Mesendoderm (in vitro differentiated cells): ENCODE measurements around the gene MYL11.

Experiments
- DNase-seq: peaks from one replicate; pipeline ENCODE4 v3.0.0; 2013
- H2AK5ac ChIP-seq: 2 replicates; pipeline ENCODE4 v1.6.1; 2013; ENCODE audit warnings: low read length, inconsistent platforms
- H2BK120ac ChIP-seq: 2 replicates; pipeline ENCODE4 v1.6.1; 2013; ENCODE audit warnings: low read depth, mild to moderate bottlenecking, low read length, moderate library complexity, mixed read lengths
- H2BK15ac ChIP-seq: replicated peaks from 2 replicates; pipeline ENCODE4 v1.6.1; 2013; ENCODE audit warnings: low read depth, mild to moderate bottlenecking, moderate library complexity
- H2BK5ac ChIP-seq: 2 replicates; pipeline ENCODE4 v1.6.1; 2013; ENCODE audit warnings: low read length, inconsistent platforms
- H3K18ac ChIP-seq: 2 replicates; pipeline ENCODE4 v1.6.1; 2013; ENCODE audit warnings: mild to moderate bottlenecking, low read length, mixed read lengths
- H3K23ac ChIP-seq: one replicate; pipeline ENCODE4 v1.6.1; 2013; ENCODE audit warnings: low read length
- H3K27ac ChIP-seq: 2 replicates; pipeline ENCODE4 v1.5.1; 2013; ENCODE audit warnings: low read depth, mild to moderate bottlenecking, inconsistent platforms, low read length, moderate library complexity
- H3K27me3 ChIP-seq: 2 replicates; pipeline ENCODE4 v1.6.1; 2013; ENCODE audit warnings: low read length, control low read depth, mild to moderate bottlenecking, inconsistent platforms; ENCODE audit not compliant: insufficient read depth, poor library complexity
- H3K36me3 ChIP-seq: 2 replicates; pipeline ENCODE4 v1.6.1; 2013; ENCODE audit warnings: low read length, inconsistent platforms; ENCODE audit not compliant: control insufficient read depth, insufficient read depth
- H3K4ac ChIP-seq: one replicate; pipeline ENCODE4 v1.6.1; 2013; ENCODE audit warnings: low read depth, mild to moderate bottlenecking, low read length, moderate library complexity
- H3K4me1 ChIP-seq: 2 replicates; pipeline ENCODE4 v1.6.1; 2013; ENCODE audit warnings: low read depth, low read length, inconsistent platforms; ENCODE audit not compliant: control insufficient read depth
- H3K4me2 ChIP-seq: 2 replicates; pipeline ENCODE4 v1.6.1; 2013; ENCODE audit warnings: low read length
- H3K4me3 ChIP-seq: 2 replicates; pipeline ENCODE4 v1.5.1; 2013; ENCODE audit warnings: mild to moderate bottlenecking, low read length
- H3K56ac ChIP-seq: one replicate; pipeline ENCODE4 v1.6.1; 2013; ENCODE audit warnings: low read length
- H3K79me1 ChIP-seq: 2 replicates; pipeline ENCODE4 v1.6.1; 2013; ENCODE audit warnings: low read length, inconsistent platforms
- H3K79me2 ChIP-seq: 2 replicates; pipeline ENCODE4 v1.6.1; 2013; ENCODE audit warnings: mild to moderate bottlenecking, low read length; ENCODE audit not compliant: control insufficient read depth, insufficient read depth
- H3K9ac ChIP-seq: 2 replicates; pipeline ENCODE4 v1.6.1; 2013; ENCODE audit warnings: low read length, inconsistent platforms
- H4K5ac ChIP-seq: one replicate; pipeline ENCODE4 v1.6.1; 2013; ENCODE audit warnings: low read length
- H4K8ac ChIP-seq: one replicate; pipeline ENCODE4 v1.6.1; 2013; ENCODE audit warnings: low read depth, mild to moderate bottlenecking, control low read depth, low read length, moderate library complexity
- WGBS: extraction: QIAGEN DNeasy Blood & Tissue Kit; methylation state at CpG from one replicate; pipeline ENCODE4 v1.1.7; 2013; ENCODE audit warnings: low lambda C conversion rate, missing lambda C conversion rate; ENCODE audit not compliant: insufficient coverage; ENCODE audit errors: extremely low coverage; 5-methylcytosine and 5-hydroxymethylcytosine counted together

Gene MYL11

GRCh38 chr16:30380072-30380802, 5.6 kb downstream of the MYL11 start:
- Histone ChIP-seq H3K4me2 (no peak overlapping the region), H3K4me3 (no peak overlapping the region), H2AK5ac (no peak overlapping the region), H3K36me3 (no peaks in the 10 kb centered on the region), H4K5ac (no peak overlapping the region), H2BK5ac (no peak overlapping the region), H3K27ac (no peak overlapping the region), H3K79me1 (no peaks in the 10 kb centered on the region), H2BK15ac (no peak overlapping the region), H3K56ac (no peak overlapping the region), H3K18ac (no peak overlapping the region), H4K8ac (no peak overlapping the region), H3K9ac (no peak overlapping the region), H3K27me3 (no peaks in the 10 kb centered on the region), H3K4me1 (peaks cover 3% of the 10 kb centered on the region), H3K23ac (no peak overlapping the region), H3K79me2 (no peaks in the 10 kb centered on the region), H2BK120ac (no peak overlapping the region), H3K4ac (no peak overlapping the region)
- DNase-seq: no peak
- WGBS: no CpG with 5 or more reads among the region's 4 CpGs

DNA sequence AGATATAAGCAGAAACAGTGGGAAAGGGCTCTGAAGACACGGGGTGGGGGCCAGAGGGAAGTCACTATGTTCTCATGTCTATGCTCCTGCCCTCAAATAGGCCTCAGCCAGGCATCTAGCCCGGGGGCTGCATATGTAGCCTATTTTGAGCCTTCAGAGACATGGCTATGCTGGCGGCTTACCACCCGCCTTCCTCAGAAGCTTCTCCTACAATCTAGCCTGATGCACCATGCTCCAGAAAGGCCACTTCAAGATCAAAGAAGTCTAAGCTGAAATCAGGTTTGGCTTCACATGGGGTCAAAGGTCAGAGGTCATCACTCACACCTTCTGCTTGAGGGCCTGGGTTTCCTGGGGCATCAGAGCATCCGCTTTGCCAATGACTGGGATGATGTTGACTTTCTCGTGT, 6.2 kb downstream of the MYL11 start:
- Histone ChIP-seq H2BK15ac (no peak overlapping the region), H3K79me2 (no peaks in the 10 kb centered on the region), H2AK5ac (no peak overlapping the region), H3K4me1 (peaks cover 3% of the 10 kb centered on the region), H3K27ac (no peak overlapping the region), H3K79me1 (no peaks in the 10 kb centered on the region), H3K9ac (no peak overlapping the region), H3K18ac (no peak overlapping the region), H3K4ac (no peak overlapping the region), H3K4me2 (no peak overlapping the region), H3K27me3 (no peaks in the 10 kb centered on the region), H4K8ac (no peak overlapping the region), H2BK5ac (no peak overlapping the region), H3K23ac (no peak overlapping the region), H2BK120ac (no peak overlapping the region), H3K36me3 (no peaks in the 10 kb centered on the region), H3K4me3 (no peak overlapping the region), H3K56ac (no peak overlapping the region), H4K5ac (no peak overlapping the region)
- DNase-seq: no peak
- no CpG with 5 or more reads among the region's 6 CpGs for WGBS

DNA sequence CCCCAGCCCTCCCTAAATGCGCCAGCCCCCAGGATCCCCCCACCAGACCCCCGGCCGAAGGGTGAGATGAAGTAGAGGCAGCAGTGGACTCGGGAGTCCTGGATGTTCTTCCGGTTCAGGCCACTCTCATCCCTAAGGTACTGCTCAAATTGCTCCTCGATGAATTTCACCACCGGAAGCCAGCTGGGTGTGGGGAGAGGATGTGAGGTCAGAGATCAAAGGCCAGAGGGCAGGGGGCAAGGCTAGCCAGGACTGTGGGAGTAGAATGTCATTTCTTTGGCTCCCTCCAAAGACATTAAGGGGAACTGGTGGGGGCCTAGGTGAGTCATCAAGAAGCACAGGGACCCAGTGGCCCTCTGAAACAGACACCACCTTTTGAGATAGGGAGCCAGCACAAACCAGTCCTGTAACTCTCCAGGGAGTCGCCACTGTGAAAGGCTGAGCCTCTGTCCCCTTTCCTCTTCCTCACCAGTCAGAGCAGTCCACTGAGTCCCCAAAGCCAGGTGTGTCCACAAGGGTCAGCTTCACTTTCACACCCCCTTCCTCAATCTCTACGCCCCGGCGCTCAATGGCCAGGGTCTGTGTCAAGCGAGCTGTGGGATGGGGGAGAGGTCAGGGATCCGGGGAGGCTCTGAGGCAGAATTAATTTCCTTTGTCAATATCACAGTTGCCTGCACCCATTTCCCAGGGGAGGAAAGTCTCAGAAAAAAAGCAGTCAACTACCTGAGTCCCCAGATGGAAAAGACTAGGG, 6.9 kb downstream of the MYL11 start:
- no CpG with 5 or more reads among the region's 13 CpGs for WGBS
- H3K27me3 ChIP-seq: no peaks in the 10 kb centered on the region
- no peak overlapping the region for H4K5ac ChIP-seq
- no peak overlapping the region for H2BK120ac ChIP-seq
- no peaks in the 10 kb centered on the region for H3K79me1 ChIP-seq
- no peak for DNase-seq
- H2BK15ac ChIP-seq: no peak overlapping the region
- H3K4ac ChIP-seq: no peak overlapping the region
- peak overlapping the region; percentile 25 for H3K56ac ChIP-seq
- H3K4me1 ChIP-seq: peaks cover 3% of the 10 kb centered on the region
- H3K79me2 ChIP-seq: no peaks in the 10 kb centered on the region
- no peak overlapping the region for H2AK5ac ChIP-seq
- no peak overlapping the region for H3K4me2 ChIP-seq
- no peak overlapping the region for H3K27ac ChIP-seq
- H2BK5ac ChIP-seq: no peak overlapping the region
- no peak overlapping the region for H3K9ac ChIP-seq
- H3K4me3 ChIP-seq: no peak overlapping the region
- no peak overlapping the region for H3K18ac ChIP-seq
- H3K36me3 ChIP-seq: no peaks in the 10 kb centered on the region
- no peak overlapping the region for H3K23ac ChIP-seq
- no peak overlapping the region for H4K8ac ChIP-seq

GRCh38 chr16:30382111-30382881, 7.7 kb downstream of the MYL11 start, which contains the start of gene SEPTIN1:
TSS of gene SEPTIN1 (minus strand) at chr16:30382561. CDS start at chr16:30382542, 19 bp downstream.
- Histone ChIP-seq H3K4me2 (no peak within 1 kb of the TSS), H2AK5ac (no peak within 1 kb of the TSS), H3K9ac (no peak within 1 kb of the TSS), H3K4ac (no peak within 1 kb of the TSS), H3K4me1 (peaks cover 1% of the 10 kb centered on the region), H3K79me1 (no peaks in the 10 kb centered on the region), H3K18ac (no peak within 1 kb of the TSS), H3K36me3 (no peaks in the 10 kb centered on the region), H4K8ac (no peak within 1 kb of the TSS), H2BK120ac (no peak within 1 kb of the TSS), H3K23ac (no peak within 1 kb of the TSS), H3K4me3 (no peak within 1 kb of the TSS), H3K27ac (no peak within 1 kb of the TSS), H2BK15ac (no peak within 1 kb of the TSS), H2BK5ac (no peak within 1 kb of the TSS), H3K56ac (peak within 1 kb of the TSS; percentile 25), H4K5ac (no peak within 1 kb of the TSS), H3K27me3 (no peaks in the 10 kb centered on the region), H3K79me2 (no peaks in the 10 kb centered on the region)
- DNase-seq: no peak
- no CpG with 5 or more reads among the region's 12 CpGs for WGBS

DNA sequence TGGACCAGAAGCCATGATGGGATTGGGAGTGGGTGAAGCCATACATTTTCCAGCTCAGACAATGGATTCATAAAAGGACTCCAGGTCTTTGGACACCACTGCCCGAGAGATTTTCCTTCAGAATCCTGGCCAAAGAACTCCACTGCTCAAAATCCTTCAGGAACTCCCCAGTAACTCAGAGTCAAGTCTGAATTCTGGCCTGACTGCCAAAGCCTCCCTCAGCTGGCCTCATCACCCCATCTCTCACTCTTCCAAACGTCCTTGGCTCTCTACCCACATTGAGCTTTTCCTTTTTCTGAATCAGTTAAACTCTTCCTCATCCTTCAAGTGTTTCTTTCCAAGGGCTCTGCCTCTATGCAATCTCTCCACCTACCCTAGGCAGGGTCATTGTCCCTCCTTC, 8.9 kb downstream of the MYL11 start:
- no peak overlapping the region for H2BK15ac ChIP-seq
- no peak overlapping the region for H4K5ac ChIP-seq
- no peak overlapping the region for H2AK5ac ChIP-seq
- H3K4ac ChIP-seq: no peak overlapping the region
- no peaks in the 10 kb centered on the region for H3K27me3 ChIP-seq
- no peak overlapping the region for H3K18ac ChIP-seq
- H4K8ac ChIP-seq: no peak overlapping the region
- H3K23ac ChIP-seq: no peak overlapping the region
- no peak overlapping the region for H3K4me2 ChIP-seq
- no peaks in the 10 kb centered on the region for H3K79me2 ChIP-seq
- H3K79me1 ChIP-seq: no peaks in the 10 kb centered on the region
- no peak overlapping the region for H3K56ac ChIP-seq
- no peak overlapping the region for H3K9ac ChIP-seq
- H3K4me1 ChIP-seq: no peaks in the 10 kb centered on the region
- H2BK5ac ChIP-seq: no peak overlapping the region
- H3K36me3 ChIP-seq: no peaks in the 10 kb centered on the region
- WGBS: no CpG with 5 or more reads among the region's 2 CpGs
- no peak overlapping the region for H2BK120ac ChIP-seq
- no peak overlapping the region for H3K4me3 ChIP-seq
- H3K27ac ChIP-seq: no peak overlapping the region
- DNase-seq: no peak
